NCI-H510A (cell line): ENCODE measurements around the gene RADIL.
"Not testable (repeated sequence)": the region's sequence is repeated elsewhere in the genome, so short reads cannot be mapped to it uniquely, and the experiment has no call there.

ENCODE experiments used
- DNase-seq: peaks from one replicate; lab custom pipeline; 2025; lab: John Stamatoyannopoulos, UW

The RADIL gene

GRCh38 chr7:4808565-4808964, 75.0 kb downstream of the RADIL start:
- DNase-seq, result no peak

DNA sequence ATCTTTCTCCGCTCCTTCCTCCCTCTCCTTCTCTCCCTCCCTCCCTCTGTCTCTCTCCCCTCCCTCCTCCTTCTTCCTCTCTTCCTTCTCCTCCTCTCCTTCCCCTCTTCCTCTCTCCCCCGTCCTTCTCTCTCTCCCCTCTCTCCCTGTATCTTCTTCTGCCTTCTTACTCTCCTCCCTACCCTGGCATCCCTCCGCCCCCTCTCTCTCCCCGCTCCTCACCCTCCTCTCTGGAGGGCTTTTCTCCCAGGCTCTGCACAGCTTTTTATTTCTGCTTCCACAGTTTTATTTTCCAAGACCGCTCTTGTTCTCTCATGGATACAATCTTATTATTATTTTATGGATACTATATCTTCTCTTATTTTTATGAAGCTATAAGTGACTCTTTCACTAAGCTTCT, 75.5 kb downstream of the RADIL start:
- DNase-seq, result no peak

GRCh38 chr7:4807598-4808016, 75.9 kb downstream of the RADIL start:
- no peak for DNase-seq

GRCh38 chr7:4806983-4807597, 76.4 kb downstream of the RADIL start:
- DNase-seq, result no peak

GRCh38 chr7:4805984-4806300, 77.6 kb downstream of the RADIL start:
- DNase-seq, result no peak

DNA sequence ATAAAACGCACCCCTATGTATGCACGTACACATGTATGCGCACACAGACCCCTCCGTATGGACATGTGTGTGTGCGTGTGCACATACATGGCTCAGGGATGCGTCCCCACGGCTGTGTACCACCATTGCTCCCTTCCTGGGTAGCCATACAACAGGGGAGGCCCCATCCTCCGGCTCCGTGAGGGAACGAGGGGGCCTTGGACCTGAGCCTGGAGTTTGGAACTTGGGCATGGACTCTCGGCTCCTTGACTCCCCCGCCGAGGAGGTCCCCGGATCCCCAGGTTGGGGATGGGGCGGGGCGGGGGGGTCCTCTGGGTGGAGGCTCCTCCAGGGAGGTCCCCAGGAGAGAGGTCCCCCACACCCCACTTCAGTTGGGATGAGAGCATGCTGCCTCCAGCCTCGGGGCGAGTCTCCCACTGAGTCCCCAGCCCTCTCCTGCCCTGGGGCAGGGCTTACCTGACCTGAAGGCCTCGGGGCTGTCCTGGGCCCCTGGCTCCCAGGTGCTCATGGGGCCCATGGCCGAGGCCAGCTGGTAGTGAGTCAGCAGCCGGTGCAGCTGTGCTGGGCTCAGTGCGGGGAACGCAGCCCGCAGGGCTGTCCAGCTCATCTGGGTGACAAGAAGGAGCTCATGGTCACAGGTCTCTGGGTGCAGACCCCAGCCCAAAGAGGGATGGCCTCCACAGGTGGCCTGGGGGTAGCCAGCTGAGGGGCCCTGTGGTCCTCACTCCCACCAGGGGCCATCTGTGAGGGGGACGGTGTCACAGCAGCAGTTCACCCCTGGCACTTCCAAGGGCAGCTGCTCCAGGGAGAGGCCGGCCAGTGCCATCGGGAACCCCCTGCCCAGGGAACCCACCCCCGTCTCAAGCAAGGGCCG, 78.2 kb downstream of the RADIL start:
- DNase-seq, result no peak

GRCh38 chr7:4803397-4804241, 79.9 kb downstream of the RADIL start:
- no peak for DNase-seq

GRCh38 chr7:4802577-4802976, 80.9 kb downstream of the RADIL start:
- DNase-seq, result not testable (repeated sequence)

GRCh38 chr7:4801839-4802231, 81.7 kb downstream of the RADIL start:
- DNase-seq, result no peak

- DNase-seq, result no peak
Observed at GRCh38 chr7:4800926-4801838, 82.3 kb downstream of the RADIL start.

DNA sequence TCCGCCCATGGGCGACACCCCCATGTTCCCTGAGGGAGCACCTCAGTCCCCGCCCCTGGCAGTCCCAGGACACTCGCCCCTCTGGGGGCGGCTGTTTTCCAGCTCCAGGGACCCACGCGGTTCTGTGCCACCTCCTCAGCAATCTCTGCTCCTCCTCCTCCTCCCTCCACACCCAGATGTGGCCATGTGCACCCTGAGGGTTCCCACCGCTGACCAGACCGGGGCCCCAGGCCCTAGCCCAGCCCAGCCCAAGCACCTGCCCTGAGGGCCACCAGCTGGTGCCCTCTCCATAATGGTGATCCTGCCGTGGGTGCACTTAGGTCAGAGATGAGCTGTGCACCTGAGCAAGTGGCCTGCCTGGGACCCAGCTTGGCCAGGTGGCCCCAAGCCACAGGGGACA, 83.0 kb downstream of the RADIL start:
- no peak for DNase-seq

DNA sequence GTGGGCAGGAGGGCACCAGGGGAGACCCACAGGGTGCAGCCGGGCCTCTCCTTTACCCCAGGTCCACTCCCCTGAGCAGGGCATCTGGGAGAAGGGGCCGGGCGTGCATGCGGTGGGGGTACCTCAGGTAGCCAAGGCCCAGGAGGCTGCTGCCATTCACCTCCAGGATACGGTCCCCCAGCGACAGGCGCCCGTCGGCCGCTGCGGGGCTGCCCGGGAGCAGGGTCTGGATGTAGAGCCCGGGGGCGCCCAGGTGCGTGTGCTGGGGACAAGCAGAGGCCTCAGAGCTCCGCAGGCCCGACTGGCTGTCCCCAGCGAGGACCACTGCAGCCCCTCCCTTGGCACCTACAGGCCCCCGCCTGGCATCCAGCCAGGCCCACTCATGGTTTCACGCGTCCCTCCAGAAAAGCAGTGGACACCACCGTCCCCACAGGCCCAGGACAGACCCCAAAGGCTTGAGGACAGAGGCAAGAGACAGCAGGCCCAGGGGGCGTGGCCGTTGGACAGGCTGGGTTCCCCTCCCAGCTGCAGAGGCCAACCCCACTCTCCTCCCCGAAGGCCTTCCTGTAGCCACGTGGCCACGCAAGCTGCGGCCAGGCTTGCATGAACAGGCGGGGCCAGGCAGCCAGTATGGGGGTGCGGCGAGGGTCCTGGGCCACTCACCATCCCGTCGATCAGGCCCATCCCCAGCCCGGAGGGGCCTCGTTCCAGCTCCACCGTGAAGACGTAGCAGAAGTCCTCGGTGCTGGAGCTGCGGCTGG, 83.8 kb downstream of the RADIL start:
- no peak for DNase-seq

- DNase-seq, result no peak
Observed at GRCh38 chr7:4798706-4799235, 84.7 kb downstream of the RADIL start.

DNA sequence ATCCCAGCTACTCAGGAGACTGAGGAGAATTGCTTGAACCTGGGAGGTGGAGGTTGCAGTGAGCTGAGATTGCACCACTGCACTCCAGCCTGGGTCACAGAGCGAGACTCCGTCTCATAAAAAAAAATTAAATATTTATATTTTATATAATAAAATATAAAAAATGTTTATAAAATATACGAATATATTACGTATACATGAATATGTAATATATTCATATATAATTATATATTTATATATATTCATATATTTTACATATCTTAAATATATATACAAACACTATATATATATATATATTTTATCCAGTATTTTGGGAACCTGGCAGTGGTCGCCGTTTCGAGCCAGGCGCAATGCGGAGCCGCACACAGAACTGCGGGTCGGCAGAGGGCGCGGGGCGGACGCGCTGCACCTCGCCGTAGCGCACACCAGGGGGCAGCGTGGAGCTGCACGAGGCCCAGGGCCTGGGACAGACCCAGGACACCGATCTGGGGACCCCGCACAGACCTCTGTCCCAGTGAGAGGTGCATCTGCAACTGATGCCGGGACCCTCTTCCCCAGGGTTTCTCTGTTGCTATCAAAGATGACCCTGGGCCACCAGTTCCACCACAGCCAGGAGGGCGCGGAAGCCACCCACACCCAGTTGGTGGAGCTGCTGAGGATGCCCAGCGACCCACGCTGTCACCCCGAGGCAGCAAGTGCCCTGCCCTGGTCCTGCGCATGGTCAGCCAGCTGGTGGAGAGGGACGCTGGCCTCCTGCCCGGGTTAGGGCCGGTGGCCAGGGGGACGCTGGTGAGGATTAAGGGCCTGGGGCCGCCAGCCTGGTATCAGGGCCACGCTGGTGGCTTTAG, 85.4 kb downstream of the RADIL start:
- DNase-seq, result no peak

GRCh38 chr7:4796453-4796852, 87.1 kb downstream of the RADIL start:
- DNase-seq, result no peak

DNA sequence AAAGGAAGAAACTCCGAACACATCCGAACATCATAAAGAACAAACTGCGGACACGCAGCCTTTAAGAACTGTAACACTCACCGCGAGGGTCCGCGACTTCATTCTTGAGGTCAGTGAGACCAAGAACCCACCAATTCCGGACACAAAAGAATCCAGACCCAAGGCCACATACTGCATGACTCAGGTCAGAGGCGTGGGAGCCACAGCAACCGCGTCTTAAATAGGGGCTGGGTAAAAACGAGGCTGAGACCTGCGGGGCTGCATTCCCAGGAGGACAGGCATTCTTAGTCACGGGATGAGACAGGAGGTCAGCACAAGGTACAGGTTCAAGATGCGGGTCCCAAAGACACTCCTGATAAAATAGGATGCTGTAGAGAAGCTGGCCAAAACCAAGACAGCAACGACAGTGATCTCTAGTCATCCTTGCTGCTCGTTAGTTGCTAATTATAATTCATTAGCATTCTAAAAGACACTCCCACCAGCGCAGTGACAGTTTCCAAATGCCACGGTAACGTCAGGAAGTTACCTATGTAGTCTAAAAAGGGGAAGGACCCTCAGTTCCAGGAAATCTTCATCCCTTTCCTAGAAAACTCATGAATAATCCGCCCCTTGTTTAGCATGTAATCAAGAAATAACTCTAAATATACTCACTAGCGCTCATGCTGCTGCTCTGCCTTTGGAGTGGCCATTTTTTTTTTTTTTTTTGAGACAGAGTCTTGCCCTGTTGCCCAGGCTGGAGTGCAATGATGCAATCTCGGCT, 88.7 kb downstream of the RADIL start:
- DNase-seq, result no peak

DNA sequence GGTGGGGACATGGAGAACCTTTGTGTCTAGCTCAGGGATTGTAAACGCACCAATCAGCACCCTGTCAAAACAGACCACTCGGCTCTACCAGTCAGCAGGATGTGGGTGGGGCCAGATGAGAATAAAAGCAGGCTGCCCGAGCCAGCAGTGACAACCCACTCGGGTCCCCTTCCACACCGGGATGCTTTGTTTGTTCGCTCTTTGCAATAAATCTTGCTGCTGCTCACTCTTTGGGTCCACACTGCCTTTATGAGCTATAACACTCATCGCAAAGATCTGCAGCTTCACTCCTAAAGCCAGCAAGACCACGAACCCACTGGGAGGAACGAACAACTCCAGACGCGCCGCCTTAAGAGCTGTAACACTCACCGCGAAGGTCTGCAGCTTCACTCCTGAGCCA, 89.3 kb downstream of the RADIL start:
- not testable (repeated sequence) for DNase-seq

- DNase-seq, result not testable (repeated sequence)
Observed at GRCh38 chr7:4793385-4793993, 90.0 kb downstream of the RADIL start.
